BLaER1 treated with 17β-estradiol and CSF1 and Interleukin-3, amounts not matched to agents 10 nM and 100 nM (cell line): ENCODE measurements around the gene LTBP1.
A peak's percentile ranks its signal among the peaks of the same experiment; 100 is the strongest.
"Not testable (repeated sequence)": the region's sequence is repeated elsewhere in the genome, so short reads cannot be mapped to it uniquely, and the experiment has no call there.

Experiments used
- H3K27ac ChIP-seq, 11 experiments: shearing (Covaris generic); formaldehyde crosslinking; 2 replicates each; pipeline ENCODE4 v1.8.1; 2022
- H3K27me3 ChIP-seq, 11 experiments: shearing (Covaris generic); formaldehyde crosslinking; 2 replicates each; pipeline ENCODE4 v1.8.1; 2022
- H3K36me3 ChIP-seq, 11 experiments: shearing (Covaris generic); formaldehyde crosslinking; 2 replicates each; pipeline ENCODE4 v1.8.1; 2022
- H3K4me1 ChIP-seq, 10 experiments: shearing (Covaris generic); formaldehyde crosslinking; 2 replicates each; pipeline ENCODE4 v1.8.1; 2022
- H3K4me2 ChIP-seq, 11 experiments: shearing (Covaris generic); formaldehyde crosslinking; 2 replicates each; pipeline ENCODE4 v1.8.1; 2022
- H3K4me3 ChIP-seq, 10 experiments: shearing (Covaris generic); formaldehyde crosslinking; 2 replicates each; pipeline ENCODE4 v1.8.1; 2022
- H3K9ac ChIP-seq, 11 experiments: shearing (Covaris generic); formaldehyde crosslinking; 2 replicates each; pipeline ENCODE4 v1.8.1; 2022
- H3K9me3 ChIP-seq, 11 experiments: shearing (Covaris generic); formaldehyde crosslinking; replicated peaks in 1 of 11; 2 replicates each; pipeline ENCODE4 v1.8.1; 2022
- H4K20me1 ChIP-seq, 11 experiments: shearing (Covaris generic); formaldehyde crosslinking; 2 replicates each; pipeline ENCODE4 v1.8.1; 2022
- Cebpa-rat ChIP-seq, 11 experiments: shearing (Covaris generic); IDR thresholded peaks; 2 replicates each; pipeline ENCODE4 v1.8.1; 2022

The LTBP1 gene

GRCh38 chr2:33230842-33231241, 284.1 kb downstream of the LTBP1 start:
- no peak overlapping the region for H3K4me3 ChIP-seq
- no peak overlapping the region for H3K27ac ChIP-seq
- H3K36me3 ChIP-seq: no peaks in the 10 kb centered on the region
- no peaks in the 10 kb centered on the region for H3K27me3 ChIP-seq
- H3K9me3 ChIP-seq: 0 out of 22 replicates have a peak, but pooled peaks cover 0 to 4% (median 0%) of the 10 kb centered on the region in 11 experiments
- TF ChIP-seq Cebpa-rat (IDR thresholded peaks at IDR 0.05): no peak
- no peaks in the 10 kb centered on the region for H3K4me1 ChIP-seq
- H4K20me1 ChIP-seq: no peaks in the 10 kb centered on the region
- no peak overlapping the region for H3K9ac ChIP-seq
- no peak overlapping the region for H3K4me2 ChIP-seq

- H3K27ac ChIP-seq, H3K4me3 ChIP-seq, H3K4me1 ChIP-seq, H3K36me3 ChIP-seq, H3K4me2 ChIP-seq, H3K9me3 ChIP-seq, H3K27me3 ChIP-seq, H3K9ac ChIP-seq, H4K20me1 ChIP-seq: not testable (repeated sequence)
These were observed 288.8 kb downstream of the LTBP1 start for GRCh38 chr2:33235559-33235958.

GRCh38 chr2:33236482-33237385, 290.0 kb downstream of the LTBP1 start:
- no peaks in the 10 kb centered on the region for H3K27me3 ChIP-seq
- H4K20me1 ChIP-seq: no peaks in the 10 kb centered on the region
- H3K4me3 ChIP-seq: no peak overlapping the region
- TF ChIP-seq Cebpa-rat (IDR thresholded peaks at IDR 0.05): no peak
- peak overlapping the region in 1 of 11 experiments; percentile 1; a peak in 1 of 22 replicates for H3K4me2 ChIP-seq
- no peaks in the 10 kb centered on the region for H3K36me3 ChIP-seq
- H3K4me1 ChIP-seq: peaks cover 0 to 3% (median 0%) of the 10 kb centered on the region in 10 experiments; a peak in 1 of 20 replicates
- H3K9ac ChIP-seq: no peak overlapping the region
- H3K27ac ChIP-seq: no peak overlapping the region
- no peaks in the 10 kb centered on the region for H3K9me3 ChIP-seq

GRCh38 chr2:33238111-33238510, 291.4 kb downstream of the LTBP1 start:
- Histone ChIP-seq H3K4me2 (no peak overlapping the region), H3K27ac (no peak overlapping the region), H4K20me1 (no peaks in the 10 kb centered on the region)

GRCh38 chr2:33240178-33240577, 293.4 kb downstream of the LTBP1 start:
- Histone ChIP-seq H3K9me3 (no peaks in the 10 kb centered on the region), H3K4me3 (no peak overlapping the region), H3K27me3 (no peaks in the 10 kb centered on the region), H3K4me2 (no peak overlapping the region), H3K36me3 (no peaks in the 10 kb centered on the region), H3K9ac (no peak overlapping the region), H4K20me1 (no peaks in the 10 kb centered on the region), H3K27ac (no peak overlapping the region), H3K4me1 (peaks cover 0 to 3% (median 0%) of the 10 kb centered on the region in 10 experiments; a peak in 2 of 20 replicates)
- no peak for TF ChIP-seq Cebpa-rat (IDR thresholded peaks at IDR 0.05)

More at GRCh38 chr2:33238111-33238510, 291.4 kb downstream of the LTBP1 start:
- H3K27me3 ChIP-seq: no peaks in the 10 kb centered on the region
- no peak overlapping the region for H3K9ac ChIP-seq
- no peak overlapping the region for H3K4me3 ChIP-seq
- H3K4me1 ChIP-seq: peaks cover 0 to 3% (median 0%) of the 10 kb centered on the region in 10 experiments; a peak in 2 of 20 replicates
- no peaks in the 10 kb centered on the region for H3K36me3 ChIP-seq
- TF ChIP-seq Cebpa-rat (IDR thresholded peaks at IDR 0.05): no peak
- no peaks in the 10 kb centered on the region for H3K9me3 ChIP-seq

GRCh38 chr2:33241072-33241471, 294.3 kb downstream of the LTBP1 start:
- Histone ChIP-seq H3K4me2 (0 out of 22 replicates have a peak overlapping the region, but pooled peaks of 1 of the 11 experiments have one; percentile 2), H3K27me3 (no peaks in the 10 kb centered on the region), H4K20me1 (no peaks in the 10 kb centered on the region), H3K27ac (no peak overlapping the region), H3K36me3 (no peaks in the 10 kb centered on the region), H3K4me3 (no peak overlapping the region), H3K4me1 (peaks cover 0 to 3% (median 0%) of the 10 kb centered on the region in 10 experiments; a peak in 2 of 20 replicates), H3K9me3 (no peaks in the 10 kb centered on the region), H3K9ac (no peak overlapping the region)
- TF ChIP-seq Cebpa-rat (IDR thresholded peaks at IDR 0.05): no peak

DNA sequence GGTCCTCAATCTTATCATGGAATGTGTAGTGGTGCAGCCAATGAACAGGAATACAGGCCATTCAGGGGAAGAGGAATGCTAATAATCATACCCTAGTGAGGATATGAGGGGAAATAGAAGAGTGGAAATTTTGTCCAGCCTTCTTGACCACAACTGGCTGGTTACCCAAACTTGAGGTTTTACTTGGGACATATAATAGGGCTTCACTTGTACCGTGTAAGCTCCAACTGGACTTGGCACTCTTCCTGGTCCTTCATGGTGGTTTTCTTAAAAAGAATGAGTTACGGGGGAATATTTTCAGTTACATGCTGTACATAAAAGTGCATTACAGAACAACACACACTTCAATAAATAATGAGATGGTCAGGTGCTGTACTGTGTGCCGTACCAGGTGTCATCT, 294.8 kb downstream of the LTBP1 start:
- Histone ChIP-seq H3K4me2 (0 out of 22 replicates have a peak overlapping the region, but pooled peaks of 1 of the 11 experiments have one; percentile 2), H3K9me3 (no peaks in the 10 kb centered on the region), H3K27me3 (no peaks in the 10 kb centered on the region), H3K4me3 (no peak overlapping the region), H3K27ac (no peak overlapping the region), H3K4me1 (no peaks in the 10 kb centered on the region; a peak in 1 of 20 replicates), H3K9ac (no peak overlapping the region), H3K36me3 (no peaks in the 10 kb centered on the region), H4K20me1 (no peaks in the 10 kb centered on the region)
- TF ChIP-seq Cebpa-rat (IDR thresholded peaks at IDR 0.05): no peak

- H4K20me1 ChIP-seq: no peaks in the 10 kb centered on the region
- no peaks in the 10 kb centered on the region for H3K36me3 ChIP-seq
- H3K27ac ChIP-seq: no peak overlapping the region
- H3K9me3 ChIP-seq: no peaks in the 10 kb centered on the region
- no peak overlapping the region for H3K9ac ChIP-seq
- TF ChIP-seq Cebpa-rat (IDR thresholded peaks at IDR 0.05): no peak
- H3K4me1 ChIP-seq: no peaks in the 10 kb centered on the region; a peak in 1 of 20 replicates
- H3K4me3 ChIP-seq: no peak overlapping the region
- H3K27me3 ChIP-seq: no peaks in the 10 kb centered on the region
- H3K4me2 ChIP-seq: 0 out of 22 replicates have a peak overlapping the region, but pooled peaks of 1 of the 11 experiments have one; percentile 11
These were observed 296.1 kb downstream of the LTBP1 start for GRCh38 chr2:33242845-33243244.

GRCh38 chr2:33246432-33246831, 299.7 kb downstream of the LTBP1 start:
- Histone ChIP-seq H3K36me3 (no peaks in the 10 kb centered on the region), H3K9me3 (no peaks in the 10 kb centered on the region), H3K4me2 (no peak overlapping the region), H3K9ac (no peak overlapping the region), H3K4me1 (no peaks in the 10 kb centered on the region; a peak in 1 of 20 replicates), H4K20me1 (no peaks in the 10 kb centered on the region), H3K27ac (no peak overlapping the region), H3K4me3 (no peak overlapping the region), H3K27me3 (no peaks in the 10 kb centered on the region)
- TF ChIP-seq Cebpa-rat (IDR thresholded peaks at IDR 0.05): no peak

GRCh38 chr2:33247365-33247764, 300.6 kb downstream of the LTBP1 start:
- TF ChIP-seq Cebpa-rat (IDR thresholded peaks at IDR 0.05): no peak
- no peaks in the 10 kb centered on the region for H4K20me1 ChIP-seq
- H3K27me3 ChIP-seq: no peaks in the 10 kb centered on the region
- no peak overlapping the region for H3K4me3 ChIP-seq
- H3K9me3 ChIP-seq: no peaks in the 10 kb centered on the region
- no peak overlapping the region for H3K27ac ChIP-seq
- no peaks in the 10 kb centered on the region for H3K36me3 ChIP-seq
- no peak overlapping the region for H3K9ac ChIP-seq
- no peaks in the 10 kb centered on the region; a peak in 1 of 20 replicates for H3K4me1 ChIP-seq
- H3K4me2 ChIP-seq: no peak overlapping the region
